Measurements from ENCODE around the gene TNFRSF18. TPM values are rescaled to one million over a fixed set of nuclear protein-coding genes. Genes with fewer than 3 reads are reported as not detected.

Gene TNFRSF18
- total and polyA plus RNA-seq, 2 experiments from 2014 or later: 1.1 to 1.5 TPM

DNA sequence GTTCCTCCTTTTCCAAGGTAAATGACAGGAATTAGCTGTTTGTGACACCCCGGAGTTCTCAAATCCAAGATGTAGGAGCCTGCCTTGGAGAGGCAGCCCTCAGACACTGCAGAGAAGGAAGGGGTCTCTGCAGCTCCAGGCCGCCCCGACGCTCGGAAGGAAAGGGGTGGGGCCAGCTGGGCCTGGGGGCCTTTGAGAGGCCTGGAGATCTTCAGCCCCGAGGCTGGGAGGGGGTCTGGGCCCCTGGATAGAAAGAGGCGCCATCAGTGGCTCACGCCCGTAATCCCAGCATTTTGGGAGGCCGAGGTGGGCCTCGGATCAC, 1.1 kb upstream of the TNFRSF18 start:
- Mint-ChIP-seq H3K4me3 (no peak overlapping the region), H3K36me3 (ENCODE audit: low read depth) (no peaks in the 10 kb centered on the region), H3K9me3 (no peaks in the 10 kb centered on the region; the same call in 2 of the 3 replicates), H3K27ac (no peak overlapping the region), H3K27me3 (ENCODE audit: insufficient read depth, low read depth, poor library complexity) (peaks cover 7% of the 10 kb centered on the region), H3K4me1 (no peaks in the 10 kb centered on the region)
- no peaks in the 10 kb centered on the region for H3K79me2 ChIP-seq (replicated peaks; ENCODE audit: insufficient read depth)
- ATAC-seq: no peak
- no peaks in the 10 kb centered on the region for H3K36me3 ChIP-seq (ENCODE audit: insufficient read depth)
- H2AFZ ChIP-seq: no peak overlapping the region
- no peaks in the 10 kb centered on the region for H3K4me1 ChIP-seq (ENCODE audit: insufficient read depth)
- H3K4me3 ChIP-seq: no peak overlapping the region
- peaks cover 13% of the 10 kb centered on the region; the same call in 1 of the 2 replicates for H3K27me3 ChIP-seq (ENCODE audit: insufficient read depth)
- no peaks in the 10 kb centered on the region for H3F3A ChIP-seq (replicated peaks; ENCODE audit: low read depth)
- TF ChIP-seq, protein P1, sequence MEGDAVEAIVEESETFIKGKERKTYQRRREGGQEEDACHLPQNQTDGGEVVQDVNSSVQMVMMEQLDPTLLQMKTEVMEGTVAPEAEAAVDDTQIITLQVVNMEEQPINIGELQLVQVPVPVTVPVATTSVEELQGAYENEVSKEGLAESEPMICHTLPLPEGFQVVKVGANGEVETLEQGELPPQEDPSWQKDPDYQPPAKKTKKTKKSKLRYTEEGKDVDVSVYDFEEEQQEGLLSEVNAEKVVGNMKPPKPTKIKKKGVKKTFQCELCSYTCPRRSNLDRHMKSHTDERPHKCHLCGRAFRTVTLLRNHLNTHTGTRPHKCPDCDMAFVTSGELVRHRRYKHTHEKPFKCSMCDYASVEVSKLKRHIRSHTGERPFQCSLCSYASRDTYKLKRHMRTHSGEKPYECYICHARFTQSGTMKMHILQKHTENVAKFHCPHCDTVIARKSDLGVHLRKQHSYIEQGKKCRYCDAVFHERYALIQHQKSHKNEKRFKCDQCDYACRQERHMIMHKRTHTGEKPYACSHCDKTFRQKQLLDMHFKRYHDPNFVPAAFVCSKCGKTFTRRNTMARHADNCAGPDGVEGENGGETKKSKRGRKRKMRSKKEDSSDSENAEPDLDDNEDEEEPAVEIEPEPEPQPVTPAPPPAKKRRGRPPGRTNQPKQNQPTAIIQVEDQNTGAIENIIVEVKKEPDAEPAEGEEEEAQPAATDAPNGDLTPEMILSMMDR (conservative IDR thresholded peaks at IDR 0.05; ENCODE audit: low read depth in 2 of 2): no peak
- TF ChIP-seq NANOG (IDR thresholded peaks at IDR 0.05; ENCODE audit: borderline replicate concordance): no peak
- TF ChIP-seq ZNF331 (CRISPR knock-in tag; IDR thresholded peaks at IDR 0.05; ENCODE audit: low read depth): no peak
- no peak for TF ChIP-seq STAT1 (IDR thresholded peaks at IDR 0.05; ENCODE audit: unreplicated experiment)
- no peak for TF ChIP-seq POLR2AphosphoS5 (IDR thresholded peaks at IDR 0.05; ENCODE audit: low read depth)
- no peak for TF ChIP-seq EZH2 (IDR thresholded peaks at IDR 0.05; ENCODE audit: low read depth, unreplicated experiment)
- TF ChIP-seq ZNF462 (CRISPR knock-in tag; IDR thresholded peaks at IDR 0.05): no peak
- no peak for TF ChIP-seq ETS1 (IDR thresholded peaks at IDR 0.05)
- H3K27ac ChIP-seq (ENCODE audit: low read depth): no peak overlapping the region
- H3K4me2 ChIP-seq: no peak overlapping the region
- no peaks in the 10 kb centered on the region for H4K20me1 ChIP-seq (replicated peaks; ENCODE audit: insufficient read depth)
- peak; percentile 2 for DNase-seq (ENCODE audit: low spot score)
- H3K9me2 ChIP-seq (ENCODE audit: insufficient read depth): no peaks in the 10 kb centered on the region
